DMS53 (cell line): ENCODE measurements around the gene EEF1AKMT3.

ENCODE experiments used
- DNase-seq: peaks from one replicate; lab custom pipeline; 2025; lab: John Stamatoyannopoulos, UW

EEF1AKMT3 gene

DNA sequence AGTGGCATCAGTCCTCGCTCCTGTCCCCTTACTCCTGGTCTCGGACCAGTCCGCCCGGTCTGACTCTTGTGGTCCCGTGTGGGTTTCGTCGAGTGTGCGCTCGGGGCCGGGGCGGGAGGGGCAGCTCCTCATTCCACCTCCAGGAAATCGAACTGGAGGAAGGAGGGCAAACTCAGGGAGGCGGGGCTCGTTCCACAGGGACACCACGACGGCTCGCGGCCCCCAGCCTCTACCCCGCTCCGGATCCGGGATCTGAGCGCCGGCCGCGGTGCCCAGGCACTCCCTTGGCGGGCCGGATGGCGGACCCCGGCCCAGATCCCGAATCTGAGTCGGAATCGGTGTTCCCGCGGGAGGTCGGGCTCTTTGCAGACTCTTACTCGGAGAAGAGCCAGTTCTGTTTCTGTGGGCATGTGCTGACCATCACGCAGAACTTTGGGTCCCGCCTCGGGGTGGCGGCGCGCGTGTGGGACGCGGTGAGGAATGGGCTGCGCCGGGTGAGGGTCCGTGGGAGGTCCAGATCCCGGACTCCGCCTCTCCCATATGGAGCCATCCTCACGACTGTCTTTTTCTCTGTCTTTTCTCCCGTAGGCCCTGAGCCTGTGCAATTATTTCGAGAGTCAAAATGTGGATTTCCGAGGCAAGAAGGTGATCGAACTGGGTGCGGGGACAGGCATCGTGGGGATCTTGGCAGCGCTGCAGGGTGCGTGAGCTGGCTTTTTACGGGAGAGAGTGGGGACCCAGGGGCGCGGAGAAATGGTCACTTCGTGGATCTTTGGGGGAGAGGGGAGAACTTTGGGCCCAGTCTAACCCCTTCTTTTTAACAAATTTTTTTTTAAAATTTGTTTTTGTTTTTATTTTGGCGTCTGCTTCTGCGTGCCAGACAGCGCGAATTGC lies at the start of gene EEF1AKMT3:
Gene EEF1AKMT3, plus strand, starts transcription at position 186 of the 894 bp plus-strand sequence. Its CDS starts 111 bp downstream, at position 297.
- DNase-seq = peak; percentile 92

- no peak for DNase-seq
Observed at GRCh38 chr12:57722716-57723629, 49.4 kb upstream of the EEF1AKMT3 start.

- no peak for DNase-seq
Observed at GRCh38 chr12:57723630-57723962, 48.8 kb upstream of the EEF1AKMT3 start.

- DNase-seq = no peak
Observed at GRCh38 chr12:57724003-57724935, 48.1 kb upstream of the EEF1AKMT3 start.

DNA sequence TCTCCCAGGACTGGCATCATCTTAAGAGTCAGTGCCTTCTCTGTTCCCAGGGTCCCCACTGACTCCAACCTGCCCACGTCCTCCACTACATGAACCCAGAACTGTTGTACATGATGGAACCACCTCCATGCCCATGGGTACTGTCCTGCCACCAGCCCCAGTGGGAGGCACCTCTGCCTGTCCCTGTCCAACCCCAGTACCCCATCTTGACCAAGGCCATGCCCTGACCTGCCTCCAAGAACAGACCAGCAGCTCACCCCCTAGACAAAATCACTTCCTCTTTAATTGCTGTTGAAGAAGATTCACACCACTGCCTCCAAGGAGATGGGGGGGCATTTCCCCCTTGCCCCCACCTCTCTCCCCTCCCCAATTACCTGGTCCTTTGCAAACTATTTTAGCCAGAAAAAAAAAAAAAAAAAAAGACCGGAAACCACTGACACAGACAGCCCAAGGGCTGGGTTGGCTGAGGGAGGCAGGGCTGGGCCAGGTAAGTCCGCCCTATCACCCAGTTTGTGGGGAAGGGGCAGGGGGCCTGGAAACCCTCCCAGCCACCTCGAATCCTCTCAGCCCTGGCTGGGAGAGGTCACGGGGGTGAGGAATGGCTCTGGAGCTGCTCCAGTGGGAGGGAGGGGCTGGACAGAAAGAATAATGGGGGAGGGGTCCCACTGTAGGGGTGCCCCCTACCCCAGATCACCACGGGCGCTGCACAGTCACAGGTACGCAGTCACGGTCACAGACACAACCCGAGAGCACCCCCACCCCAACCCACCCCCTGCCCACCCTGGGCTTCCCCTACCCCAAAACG lies 47.3 kb upstream of the EEF1AKMT3 start:
- no peak for DNase-seq

- DNase-seq = no peak
Observed at GRCh38 chr12:57725851-57726150, 46.6 kb upstream of the EEF1AKMT3 start.

GRCh38 chr12:57726151-57726883 lies 46.1 kb upstream of the EEF1AKMT3 start:
- DNase-seq = peak; percentile 97

DNA sequence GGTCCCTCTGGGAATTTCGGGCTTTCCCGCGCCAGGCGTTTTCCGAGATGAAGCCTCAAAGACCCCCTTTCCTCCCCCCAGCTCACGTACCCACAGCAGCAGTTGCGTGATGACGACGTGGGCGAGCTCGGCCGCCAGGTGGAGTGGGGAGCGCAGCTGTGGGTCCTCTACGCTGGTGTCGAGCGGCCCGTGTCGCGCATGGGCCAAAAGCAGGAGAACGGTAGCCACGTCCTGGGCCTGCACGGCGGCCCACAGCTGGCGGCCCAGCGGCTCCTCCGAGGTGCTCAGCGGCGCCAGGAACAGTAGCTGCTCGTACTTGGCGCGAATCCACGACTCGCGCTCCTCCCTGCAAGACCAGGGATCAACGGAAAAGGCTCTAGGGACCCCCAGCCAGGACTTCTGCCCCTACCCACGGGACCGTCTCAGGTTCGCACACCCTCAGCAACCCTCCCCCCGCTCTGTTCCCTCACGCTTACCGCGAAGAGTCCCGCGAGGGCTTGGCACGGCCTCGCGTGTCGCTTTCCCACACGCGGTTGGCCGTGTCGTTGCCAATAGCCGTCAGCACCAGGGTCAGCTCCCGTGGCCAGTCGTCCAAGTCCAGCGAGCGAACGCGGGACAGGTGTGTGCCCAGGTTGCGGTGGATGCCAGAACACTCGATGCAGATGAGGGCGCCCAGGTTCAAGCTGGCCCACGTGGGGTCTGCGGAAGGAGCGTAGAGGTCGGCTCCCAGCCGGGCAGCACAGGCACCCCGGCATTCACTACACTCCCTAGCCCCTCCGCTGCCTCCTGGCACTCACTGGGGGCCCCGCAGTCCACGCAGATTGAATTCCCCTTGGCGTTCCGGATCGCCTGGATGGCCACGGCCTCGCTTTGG lies 45.3 kb upstream of the EEF1AKMT3 start:
- DNase-seq = peak; percentile 92

DNA sequence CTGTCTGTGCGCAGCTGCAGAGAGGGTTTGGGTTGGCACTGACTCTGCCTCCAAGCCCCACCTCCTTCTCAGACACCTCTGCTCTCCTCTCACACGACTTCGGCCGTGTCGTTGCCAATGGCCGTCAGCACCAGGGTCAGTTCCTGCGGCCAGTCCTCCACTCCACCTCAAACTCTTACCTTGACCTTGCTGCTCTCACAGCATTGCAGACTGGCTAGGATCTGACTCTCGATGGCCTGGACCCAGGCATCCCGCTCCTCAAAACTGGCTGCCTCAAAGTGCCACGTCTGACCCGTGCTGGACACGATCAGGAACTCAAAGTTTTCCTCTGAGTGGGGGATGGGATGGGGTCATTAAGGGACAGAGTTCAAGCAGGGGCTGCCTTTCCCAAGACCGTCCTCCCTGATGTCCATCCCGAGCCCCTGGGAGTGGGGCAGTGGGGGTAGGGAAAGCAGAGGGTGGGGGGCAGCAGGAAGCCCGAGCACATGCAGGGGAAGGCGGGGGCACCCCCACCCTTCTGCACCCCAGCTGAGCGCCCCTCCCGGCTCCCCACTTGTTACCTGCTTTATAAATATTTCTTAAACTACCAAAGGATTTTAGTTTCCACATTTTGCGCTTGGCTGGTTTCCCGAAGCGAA lies 44.5 kb upstream of the EEF1AKMT3 start:
- DNase-seq = peak; percentile 74

DNA sequence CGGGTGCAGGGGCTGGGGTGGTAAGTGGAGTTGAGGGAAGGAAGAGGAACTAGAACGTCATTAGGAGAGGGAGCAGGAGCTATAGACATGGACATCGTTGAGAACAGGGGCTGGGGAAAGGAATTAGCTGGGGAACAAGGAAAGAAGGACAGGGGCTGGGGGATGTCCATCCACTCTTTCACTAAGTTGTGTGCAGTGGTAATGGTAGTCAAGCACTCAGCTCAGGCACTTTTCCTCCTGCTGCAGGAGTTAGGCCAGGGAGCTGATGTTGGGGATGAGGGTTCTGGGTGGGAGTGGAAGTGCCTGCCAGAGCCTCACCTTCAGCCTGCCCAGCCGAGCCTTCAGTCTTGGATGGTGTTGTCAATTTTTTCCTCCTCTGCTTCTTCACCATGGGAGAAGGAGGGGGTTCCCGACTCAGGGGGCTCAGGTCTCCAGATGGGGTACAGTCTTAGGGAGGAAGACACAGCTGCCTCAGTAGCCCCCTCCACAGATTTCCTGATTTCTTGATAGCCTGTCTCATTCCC lies 43.0 kb upstream of the EEF1AKMT3 start:
- DNase-seq = no peak

DNA sequence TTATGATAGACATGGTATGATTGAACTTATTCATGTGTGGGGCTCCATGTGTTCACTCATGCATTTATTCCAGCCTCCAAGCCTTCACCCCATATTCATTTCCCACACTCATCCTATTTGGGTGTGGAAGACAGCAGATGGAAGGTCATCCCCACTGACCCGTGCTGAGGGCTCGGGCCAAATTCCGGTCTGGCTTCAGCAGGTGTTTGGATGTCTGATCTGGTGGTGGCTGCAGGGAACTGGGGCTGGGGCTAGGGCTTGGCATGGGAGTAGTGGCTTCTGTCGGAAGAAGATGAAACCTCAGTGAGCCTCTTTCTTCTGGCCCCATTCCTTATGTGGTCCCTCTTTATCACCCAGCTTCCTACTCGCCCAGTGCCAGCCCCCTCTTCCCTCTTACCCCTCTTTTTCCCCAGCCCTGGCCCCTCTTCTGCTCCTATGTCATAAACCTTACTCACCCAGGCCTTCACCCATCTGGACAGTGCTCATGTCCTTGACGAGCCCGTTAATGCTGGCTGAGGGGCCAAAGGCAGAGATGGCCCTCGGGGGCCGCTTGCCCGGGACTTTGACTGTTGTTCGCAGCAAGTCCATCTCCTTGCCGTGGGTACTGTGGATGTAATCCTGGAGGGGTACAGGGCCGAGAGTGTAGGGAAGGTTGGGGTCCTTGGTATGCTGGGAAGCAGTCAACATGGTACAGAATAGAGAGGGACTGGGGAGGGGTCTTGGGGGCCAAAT lies 41.9 kb upstream of the EEF1AKMT3 start:
- DNase-seq = no peak

GRCh38 chr12:57731411-57732080 lies 40.9 kb upstream of the EEF1AKMT3 start:
- no peak for DNase-seq

DNA sequence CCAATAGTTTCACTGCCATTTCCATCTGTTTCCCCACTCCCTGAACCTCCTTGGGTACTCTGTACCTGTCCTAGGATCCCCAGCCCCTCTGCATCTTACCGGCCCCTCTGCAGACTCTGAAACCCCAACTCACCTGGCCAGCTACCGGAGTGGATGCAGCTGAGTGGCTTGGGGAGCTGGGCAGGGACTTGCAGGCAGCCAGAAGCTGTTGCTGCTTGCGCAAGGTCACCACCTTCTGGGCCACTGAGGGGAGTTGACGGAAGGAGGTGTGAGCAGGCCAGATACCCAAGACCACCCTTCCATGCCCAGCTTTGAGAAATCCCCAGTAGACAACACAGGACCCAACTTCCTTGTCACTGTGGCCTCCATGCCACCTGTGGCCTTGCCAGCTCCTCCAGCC lies 40.1 kb upstream of the EEF1AKMT3 start:
- DNase-seq = no peak

- DNase-seq = no peak
Observed at GRCh38 chr12:57732726-57733593, 39.5 kb upstream of the EEF1AKMT3 start.

GRCh38 chr12:57733928-57734327 lies 38.5 kb upstream of the EEF1AKMT3 start:
- DNase-seq = no peak

GRCh38 chr12:57734591-57734990 lies 37.8 kb upstream of the EEF1AKMT3 start:
- no peak for DNase-seq
